Epithelial cell of proximal tubule (primary cell): ENCODE data around the gene GPC1. TPM values are rescaled to one million over a fixed set of nuclear protein-coding genes. Genes with fewer than 3 reads are reported as not detected.

Experiments used
- DNase-seq: peaks from one replicate; pipeline ENCODE4 v3.0.0-alpha.2; 2011; ENCODE audit warnings: low read depth
- H3K4me3 ChIP-seq: 2 replicates; pipeline ENCODE4 v1.5.1; 2011; ENCODE audit warnings: low read depth, mild to moderate bottlenecking, low read length
- CTCF ChIP-seq: conservative IDR thresholded peaks from 2 replicates; pipeline ENCODE4 v1.5.1; 2012; ENCODE audit warnings: low read depth, mild to moderate bottlenecking, low read length
- total RNA-seq: library from RNA; depleted of rRNA; stranded (reverse); fragments of >200 nt; gene quantifications from 2 replicates; pipeline ENCODE4 v1.2.3, GENCODE V29; 2015

Gene GPC1
- total RNA-seq, 1 donor from 2014 or later, result 45.4 TPM

- H3K4me3 ChIP-seq, result no peak overlapping the region
- TF ChIP-seq CTCF, result no peak
- DNase-seq, result no peak
Observed at GRCh38 chr2:240423788-240424191, 11.7 kb upstream of the GPC1 start.

GRCh38 chr2:240424341-240425235, 10.9 kb upstream of the GPC1 start:
- no peak for DNase-seq
- no peak for TF ChIP-seq CTCF
- no peak overlapping the region for H3K4me3 ChIP-seq

DNA sequence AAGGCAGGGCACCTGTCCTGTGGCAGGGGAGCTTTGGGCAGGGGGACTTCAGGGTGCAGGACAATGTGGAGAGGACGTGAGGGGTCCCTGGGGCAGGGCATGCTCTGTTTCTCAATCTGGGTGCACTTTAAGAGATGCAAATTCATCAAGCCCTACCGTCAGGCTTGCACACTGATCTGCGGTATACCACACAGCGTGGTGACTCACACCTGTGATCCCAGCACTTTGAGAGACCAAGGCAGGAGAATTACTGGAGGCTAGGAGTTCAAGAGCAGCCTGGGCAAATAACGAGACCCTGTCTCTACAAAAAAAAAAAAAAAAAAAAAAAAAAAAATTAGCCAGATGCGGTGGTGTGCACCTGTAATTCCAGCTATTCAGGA, 10.2 kb upstream of the GPC1 start:
- no peak for DNase-seq
- H3K4me3 ChIP-seq, result no peak overlapping the region
- TF ChIP-seq CTCF, result no peak

DNA sequence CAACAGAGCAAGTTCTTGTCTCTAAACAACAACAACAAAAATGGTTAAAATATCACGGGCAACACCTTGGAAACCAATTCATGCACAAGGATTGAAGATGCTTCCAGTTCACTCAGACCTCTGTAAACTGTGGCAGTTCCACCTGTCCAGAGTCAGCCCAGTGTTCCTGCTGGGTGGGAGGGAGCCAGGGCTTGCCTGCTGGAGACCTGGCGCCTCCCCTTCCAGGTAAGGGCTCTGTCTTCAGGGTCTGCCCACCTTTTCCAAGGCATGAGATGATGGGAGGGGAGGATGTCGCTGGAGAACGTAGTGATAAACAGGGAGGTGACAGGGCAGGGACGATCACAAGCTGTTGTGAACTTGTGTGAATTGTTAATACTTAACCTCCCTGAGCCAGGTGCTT, 9.8 kb upstream of the GPC1 start:
- no peak for TF ChIP-seq CTCF
- no peak overlapping the region for H3K4me3 ChIP-seq
- DNase-seq, result no peak

DNA sequence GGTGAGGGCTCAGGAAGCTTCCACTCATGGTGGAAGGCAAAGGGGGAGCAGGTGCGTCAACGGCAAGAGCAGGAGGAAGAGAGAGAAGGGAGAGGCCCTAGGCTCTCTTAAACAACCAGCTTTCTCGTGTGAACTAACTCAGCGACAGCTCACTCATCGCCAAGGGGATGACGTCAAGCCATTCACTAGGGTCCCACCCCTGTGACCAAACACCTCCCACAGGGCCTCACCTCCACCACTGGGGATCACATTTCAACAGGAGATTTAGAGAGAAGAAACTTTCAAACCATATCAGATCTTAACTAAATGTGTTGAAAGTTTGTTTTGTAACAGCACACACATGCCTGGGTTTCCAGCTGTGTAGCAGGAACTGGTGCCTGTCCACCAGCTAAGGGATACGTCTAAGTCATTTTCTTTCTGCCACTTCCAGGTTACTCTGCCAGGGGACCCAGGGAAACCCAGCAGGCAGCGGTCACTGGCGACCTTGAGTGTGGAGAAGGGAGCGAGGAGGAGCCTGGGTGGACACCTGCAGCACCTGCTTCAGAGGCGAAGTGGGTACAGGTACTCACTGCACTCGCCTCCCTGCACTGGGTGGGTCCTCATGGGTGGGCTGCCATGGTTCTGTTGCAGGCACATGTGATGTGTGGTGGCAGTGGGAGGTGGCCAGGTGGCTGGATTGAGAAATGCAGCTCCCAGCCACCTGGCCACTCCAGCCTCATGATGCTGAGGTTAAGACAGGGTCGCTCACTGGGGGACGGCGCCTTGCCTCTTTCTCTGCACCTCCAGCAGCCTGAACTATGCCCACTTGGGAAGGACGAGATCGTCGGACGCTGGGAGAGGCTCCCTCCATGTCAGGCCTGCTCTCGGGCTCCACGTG, 8.4 kb upstream of the GPC1 start:
- DNase-seq, result no peak
- no peak for TF ChIP-seq CTCF

GRCh38 chr2:240427729-240428128, 7.7 kb upstream of the GPC1 start:
- no peak for DNase-seq
- no peak for TF ChIP-seq CTCF
- H3K4me3 ChIP-seq, result no peak overlapping the region

More for the DNA sequence above, 8.4 kb upstream of the GPC1 start:
- no peak overlapping the region for H3K4me3 ChIP-seq
